IMR-90 (cell line): ENCODE data around the gene RHOH. TPM values are rescaled to one million over a fixed set of nuclear protein-coding genes. Genes with fewer than 3 reads are reported as not detected.

Experiments used
- ATAC-seq: fragments of 200-7000 bp; cut with Tn5 transposase; 2 replicates; pipeline ENCODE4 v1.9.1; 2020; ENCODE audit warnings: low read depth, mild to moderate bottlenecking, moderate library complexity
- BruUV-seq: library from RNA; stranded (reverse); fragments of 400-500 nt; replicated peaks from 2 replicates; lab custom pipeline; 2021; lab: Mats Ljungman, UMichigan
- CTCF ChIA-PET: fragments of 300-600 bp; formaldehyde crosslinking; extraction: SDS; loops from one replicate; lab custom pipeline; 2021; ENCODE audit warnings: antibody characterized with exemption; lab: Yijun Ruan, JAX
- POLR2A ChIA-PET: fragments of 300-600 bp; sonication (Branson Sonifier 250); formaldehyde crosslinking; loops from one replicate; lab custom pipeline; 2022; ENCODE audit warnings: antibody characterized with exemption; ENCODE audit not compliant: unreplicated experiment; lab: Charles Lee
- DNase-seq: peaks from one replicate; pipeline ENCODE4 v3.0.0; 2013
- H2AFZ ChIP-seq: replicated peaks from 2 replicates; pipeline ENCODE3; 2013; ENCODE audit warnings: low read length, mild to moderate bottlenecking; ENCODE audit not compliant: poor library complexity
- H2AK5ac ChIP-seq: 2 replicates; pipeline ENCODE4 v1.6.1; 2013; ENCODE audit warnings: low read depth, low read length, inconsistent platforms
- H2AK9ac ChIP-seq: replicated peaks from 2 replicates; pipeline ENCODE3; 2013; ENCODE audit warnings: mild to moderate bottlenecking, low read depth, low read length, moderate library complexity; ENCODE audit not compliant: poor library complexity
- H2BK120ac ChIP-seq: 2 replicates; pipeline ENCODE4 v1.6.1; 2013; ENCODE audit warnings: low read depth, low read length, inconsistent platforms
- H2BK15ac ChIP-seq: 3 replicates; pipeline ENCODE4 v1.6.1; 2013; ENCODE audit warnings: low read depth, low read length, inconsistent platforms
- H2BK20ac ChIP-seq: 2 replicates; pipeline ENCODE4 v1.6.1; 2013; ENCODE audit warnings: low read depth, mild to moderate bottlenecking, inconsistent platforms, low read length, moderate library complexity
- H2BK5ac ChIP-seq: 2 replicates; pipeline ENCODE4 v1.6.1; 2013; ENCODE audit warnings: mild to moderate bottlenecking, low read depth, low read length, inconsistent platforms; ENCODE audit not compliant: poor library complexity, severe bottlenecking
- H3K14ac ChIP-seq: replicated peaks from 2 replicates; pipeline ENCODE4 v1.6.1; 2013; ENCODE audit warnings: low read depth, low read length, inconsistent platforms
- H3K18ac ChIP-seq: 2 replicates; pipeline ENCODE4 v1.6.1; 2013; ENCODE audit warnings: low read depth, low read length, control low read depth
- H3K23ac ChIP-seq: 2 replicates; pipeline ENCODE4 v1.6.1; 2013; ENCODE audit warnings: low read depth, low read length, inconsistent platforms
- H3K27ac ChIP-seq: 2 replicates; pipeline ENCODE4 v1.5.1; 2013; ENCODE audit warnings: mild to moderate bottlenecking, control low read depth, low read length; ENCODE audit not compliant: insufficient read depth
- H3K27me3 ChIP-seq: 2 replicates; pipeline ENCODE4 v1.6.1; 2013; ENCODE audit warnings: low read length; ENCODE audit not compliant: control insufficient read depth, insufficient read depth
- H3K36me3 ChIP-seq: 2 replicates; pipeline ENCODE4 v1.6.1; 2013; ENCODE audit warnings: low read length, mixed read lengths; ENCODE audit not compliant: control insufficient read depth, insufficient read depth
- H3K4ac ChIP-seq: 2 replicates; pipeline ENCODE4 v1.6.1; 2013; ENCODE audit warnings: low read depth, low read length, inconsistent platforms
- H3K4me1 ChIP-seq: 2 replicates; pipeline ENCODE4 v1.6.1; 2013; ENCODE audit warnings: low read length, mixed read lengths; ENCODE audit not compliant: control insufficient read depth, insufficient read depth
- H3K4me2 ChIP-seq: 2 replicates; pipeline ENCODE4 v1.6.1; 2013; ENCODE audit warnings: low read depth, mild to moderate bottlenecking, control low read depth, low read length, moderate library complexity
- H3K4me3 ChIP-seq: 2 replicates; pipeline ENCODE4 v1.5.1; 2013; ENCODE audit warnings: low read depth, mild to moderate bottlenecking, control low read depth, low read length, moderate library complexity; ENCODE audit not compliant: insufficient read depth
- H3K56ac ChIP-seq: 2 replicates; pipeline ENCODE4 v1.6.1; 2013; ENCODE audit warnings: low read length, inconsistent platforms; ENCODE audit not compliant: insufficient read depth; ENCODE audit errors: extremely low read depth
- H3K79me1 ChIP-seq, 2 experiments: 2 replicates each; pipeline ENCODE4 v1.6.1; 2013; ENCODE audit warnings: low read length in 2 of 2, inconsistent platforms in 1 of 2, low read depth in 1 of 2
- H3K9ac ChIP-seq: 2 replicates; pipeline ENCODE4 v1.6.1; 2013; ENCODE audit warnings: low read depth, low read length, control low read depth
- H3K9me1 ChIP-seq: 2 replicates; pipeline ENCODE4 v1.6.1; 2013; ENCODE audit warnings: low read length, inconsistent platforms; ENCODE audit not compliant: insufficient read depth
- H3K9me3 ChIP-seq: 2 replicates; pipeline ENCODE4 v1.6.1; 2013; ENCODE audit warnings: low read length; ENCODE audit not compliant: control insufficient read depth, insufficient read depth
- H4K20me1 ChIP-seq: 2 replicates; pipeline ENCODE4 v1.6.1; 2013; ENCODE audit warnings: low read length, inconsistent platforms; ENCODE audit not compliant: insufficient read depth
- H4K5ac ChIP-seq: 2 replicates; pipeline ENCODE4 v1.6.1; 2013; ENCODE audit warnings: mild to moderate bottlenecking, low read depth, low read length, control low read depth
- H4K8ac ChIP-seq, 2 experiments: 2 replicates each; pipeline ENCODE4 v1.6.1; 2013; ENCODE audit warnings: low read depth in 2 of 2, low read length in 2 of 2, control low read depth in 1 of 2, inconsistent platforms in 1 of 2
- H4K91ac ChIP-seq: 2 replicates; pipeline ENCODE4 v1.6.1; 2013; ENCODE audit warnings: low read depth, low read length, inconsistent platforms; ENCODE audit not compliant: insufficient read depth
- BHLHE40 ChIP-seq: fragments of 150-350 bp; IDR thresholded peaks from 2 replicates; pipeline ENCODE4 v1.6.1; 2016; ENCODE audit warnings: mild to moderate bottlenecking, low read depth, low read length
- CHD1 ChIP-seq: IDR thresholded peaks from 2 replicates; pipeline ENCODE4 v1.6.1; 2012; ENCODE audit warnings: low read depth, low read length, improper control_type of control experiment
- FOS ChIP-seq: fragments of 150-350 bp; IDR thresholded peaks from 2 replicates; pipeline ENCODE4 v1.6.1; 2016; ENCODE audit warnings: low read depth, low read length
- MAZ ChIP-seq: IDR thresholded peaks from 2 replicates; pipeline ENCODE4 v1.6.1; 2012; ENCODE audit warnings: low read depth, mild to moderate bottlenecking, low read length, improper control_type of control experiment, moderate library complexity, borderline replicate concordance
- MXI1 ChIP-seq: IDR thresholded peaks from 2 replicates; pipeline ENCODE4 v1.6.1; 2012; ENCODE audit warnings: low read depth, mild to moderate bottlenecking, low read length, moderate library complexity, borderline replicate concordance
- POLR2A ChIP-seq: IDR thresholded peaks from 2 replicates; pipeline ENCODE4 v1.6.1; 2012; ENCODE audit warnings: mild to moderate bottlenecking, low read depth, low read length
- RCOR1 ChIP-seq: IDR thresholded peaks from 2 replicates; pipeline ENCODE4 v1.6.1; 2012; ENCODE audit warnings: mild to moderate bottlenecking, low read length, improper control_type of control experiment; ENCODE audit not compliant: insufficient replicate concordance
- RFX5 ChIP-seq: IDR thresholded peaks from 2 replicates; pipeline ENCODE4 v1.8.0; 2012; ENCODE audit warnings: low read depth, mild to moderate bottlenecking, low read length, moderate library complexity
- SMC3 ChIP-seq: fragments of 150-350 bp; IDR thresholded peaks from 2 replicates; pipeline ENCODE4 v1.6.1; 2016; ENCODE audit warnings: low read depth, mild to moderate bottlenecking, antibody characterized with exemption, low read length, moderate library complexity
- WGBS, 2 experiments: methylation state at CpG; one replicate each; pipeline versions ENCODE4 v1.1.5 to v1.1.7; 2013; ENCODE audit warnings: missing lambda C conversion rate in 2 of 2; ENCODE audit not compliant: insufficient read length in 1 of 2; ENCODE audit errors: extremely low coverage in 2 of 2; 5-methylcytosine and 5-hydroxymethylcytosine counted together
- dilution Hi-C: fragments of 300-500 bp; cut with HindIII; formaldehyde crosslinking; loops from one replicate; pipeline ENCODE4 v1.14.3; 2018; ENCODE audit warnings: low sequenced_read_pairs; ENCODE audit not compliant: unreplicated experiment
- in situ Hi-C: fragments of 300-500 bp; cut with MboI; formaldehyde crosslinking; loops from 3 replicates; pipeline ENCODE4 v1.14.3; 2019; ENCODE audit warnings: low sequenced_read_pairs, inconsistent platforms, mixed read lengths
- intact Hi-C: fragments of 100-400 bp; cut with micrococcal nuclease; formaldehyde crosslinking; loops from 2 replicates; pipeline ENCODE4 v1.10.0; 2022
- polyA plus RNA-seq, 3 experiments: library from polyadenylated mRNA; depleted of rRNA; stranded (reverse); fragments of >200 nt; gene quantifications; 2 replicates each; pipeline ENCODE4 v1.2.3, GENCODE V29; 2012; ENCODE audit warnings: low replicate concordance in 1 of 3
- total RNA-seq: library from RNA; depleted of rRNA; stranded (reverse); fragments of >200 nt; gene quantifications from 2 replicates; pipeline ENCODE4 v1.2.3, GENCODE V29; 2012
- TF ChIP-seq, protein P1 (sequence below): fragments of 150-350 bp; IDR thresholded peaks from 2 replicates; pipeline ENCODE4 v1.6.1; 2017; ENCODE audit warnings: mild to moderate bottlenecking, antibody characterized with exemption, low read length, low read depth
- TF ChIP-seq, protein P2 (sequence below): fragments of 150-350 bp; IDR thresholded peaks from 2 replicates; pipeline ENCODE4 v1.6.1; 2016; ENCODE audit warnings: low read depth, mild to moderate bottlenecking, low read length, moderate library complexity, borderline replicate concordance

RHOH gene
- total and polyA plus RNA-seq, 2 of the 4 experiments (the other 2 are of a cell fraction) = not detected

DNA sequence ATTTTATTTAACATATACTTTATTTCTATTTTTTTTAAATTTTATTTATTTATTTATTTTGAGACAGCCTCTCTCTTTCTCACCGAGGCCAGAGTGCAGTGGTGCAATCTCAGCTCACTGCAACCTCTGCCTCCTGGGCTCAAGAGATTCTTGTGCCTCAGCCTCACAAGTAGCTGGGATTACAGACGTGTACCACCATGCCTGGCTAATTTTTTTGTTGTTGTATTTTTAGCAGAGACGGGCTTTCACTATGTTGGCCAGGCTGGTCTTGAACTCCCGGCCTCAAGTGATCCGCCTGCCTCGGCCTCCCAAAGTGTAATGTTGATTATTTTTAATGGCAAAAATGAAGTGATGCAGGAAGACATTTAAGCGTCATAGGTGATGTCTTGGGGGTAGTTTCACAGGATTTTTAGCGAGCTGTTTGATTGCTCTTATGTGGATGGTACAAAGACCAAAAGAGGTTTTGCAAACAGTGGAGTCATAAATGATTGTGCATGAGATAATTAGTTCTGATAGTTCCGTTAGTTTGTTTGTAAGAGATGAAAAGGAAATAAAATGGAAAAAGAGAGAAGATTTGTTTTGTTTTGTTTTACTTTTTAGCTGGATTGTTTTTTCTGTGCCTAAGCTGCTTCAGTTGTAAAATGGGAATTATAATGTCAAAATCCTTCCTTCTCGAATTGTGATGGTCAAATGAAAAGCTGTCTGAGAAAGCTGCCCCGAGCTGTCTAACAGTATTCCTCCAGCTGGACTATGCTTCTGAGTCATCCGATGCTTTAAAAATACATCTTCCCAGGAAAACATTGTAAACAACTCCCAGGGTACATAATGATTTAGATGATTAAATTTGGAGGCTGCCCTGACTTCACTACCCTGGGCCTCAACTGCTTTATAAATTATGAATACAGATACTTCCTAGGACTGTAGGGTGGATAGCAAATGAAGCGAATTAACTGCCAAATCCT, 14.7 kb downstream of the RHOH start (continued):
- TF ChIP-seq MXI1 = no peak
- TF ChIP-seq MAZ = no peak

DNA sequence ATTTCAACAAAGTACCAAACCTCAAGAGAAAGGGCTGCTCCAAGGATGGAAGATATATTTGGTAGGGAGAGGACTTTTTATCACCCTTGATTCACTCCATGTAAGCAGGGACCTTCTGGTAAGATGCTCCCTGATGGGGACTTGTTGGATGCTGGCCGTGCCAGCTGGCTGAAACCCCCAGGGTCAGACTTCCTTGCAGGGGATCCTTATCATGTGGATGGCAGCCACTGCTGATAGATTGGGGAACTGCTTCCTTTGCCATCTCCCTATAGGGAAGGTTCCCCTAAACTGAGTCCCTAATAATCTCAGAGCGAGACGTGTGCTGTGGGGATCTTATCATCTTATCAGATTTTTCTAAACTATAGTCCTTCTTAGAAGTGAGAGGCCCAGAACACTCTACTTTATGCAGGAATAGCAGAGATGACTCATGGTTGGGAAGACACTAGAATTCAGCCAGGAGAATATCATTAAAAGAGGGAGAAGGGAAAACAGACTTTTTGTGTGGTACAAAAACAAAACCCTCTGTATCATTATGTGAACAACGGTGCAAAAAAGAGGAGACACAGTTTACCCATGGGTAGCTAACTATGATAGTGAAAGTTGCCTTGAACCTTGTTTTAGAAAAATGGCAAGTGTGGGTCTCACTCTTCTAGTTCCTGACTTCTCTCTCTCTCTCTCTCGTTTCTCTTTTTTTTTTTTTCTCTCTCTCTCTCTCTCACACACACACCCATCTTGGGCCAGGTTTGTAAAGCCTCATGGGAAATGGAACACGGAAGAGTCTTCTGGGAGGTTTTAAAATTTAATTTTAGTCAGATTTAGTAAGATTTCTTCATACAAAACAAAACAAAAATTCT, 16.1 kb downstream of the RHOH start:
- BruUV-seq = no TSS peak
- WGBS, 2 experiments = no CpG with 5 or more reads among the region's 6 CpGs
- no peak for ATAC-seq
- H4K20me1 ChIP-seq = no peaks in the 10 kb centered on the region
- H3K27me3 ChIP-seq = no peaks in the 10 kb centered on the region; the same call in 1 of the 2 replicates
- no peak overlapping the region for H2BK20ac ChIP-seq
- H4K5ac ChIP-seq = no peak overlapping the region
- H3K4me1 ChIP-seq = peaks cover 4% of the 10 kb centered on the region; the same call in 1 of the 2 replicates
- dilution Hi-C loops = no loop called here
- no peak overlapping the region for H2AFZ ChIP-seq
- H3K9ac ChIP-seq = no peak overlapping the region
- no peak overlapping the region for H3K23ac ChIP-seq
- H2BK120ac ChIP-seq = no peak overlapping the region
- peak; percentile 20 for DNase-seq
- TF ChIP-seq SMC3 = no peak
- TF ChIP-seq MXI1 = no peak
- no peak for TF ChIP-seq FOS
- no peak for TF ChIP-seq RCOR1
- TF ChIP-seq, protein P1, sequence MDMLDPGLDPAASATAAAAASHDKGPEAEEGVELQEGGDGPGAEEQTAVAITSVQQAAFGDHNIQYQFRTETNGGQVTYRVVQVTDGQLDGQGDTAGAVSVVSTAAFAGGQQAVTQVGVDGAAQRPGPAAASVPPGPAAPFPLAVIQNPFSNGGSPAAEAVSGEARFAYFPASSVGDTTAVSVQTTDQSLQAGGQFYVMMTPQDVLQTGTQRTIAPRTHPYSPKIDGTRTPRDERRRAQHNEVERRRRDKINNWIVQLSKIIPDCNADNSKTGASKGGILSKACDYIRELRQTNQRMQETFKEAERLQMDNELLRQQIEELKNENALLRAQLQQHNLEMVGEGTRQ = no peak
- no peak for TF ChIP-seq RFX5
- no peak for TF ChIP-seq BHLHE40
- TF ChIP-seq CHD1 = no peak
- TF ChIP-seq, protein P2, sequence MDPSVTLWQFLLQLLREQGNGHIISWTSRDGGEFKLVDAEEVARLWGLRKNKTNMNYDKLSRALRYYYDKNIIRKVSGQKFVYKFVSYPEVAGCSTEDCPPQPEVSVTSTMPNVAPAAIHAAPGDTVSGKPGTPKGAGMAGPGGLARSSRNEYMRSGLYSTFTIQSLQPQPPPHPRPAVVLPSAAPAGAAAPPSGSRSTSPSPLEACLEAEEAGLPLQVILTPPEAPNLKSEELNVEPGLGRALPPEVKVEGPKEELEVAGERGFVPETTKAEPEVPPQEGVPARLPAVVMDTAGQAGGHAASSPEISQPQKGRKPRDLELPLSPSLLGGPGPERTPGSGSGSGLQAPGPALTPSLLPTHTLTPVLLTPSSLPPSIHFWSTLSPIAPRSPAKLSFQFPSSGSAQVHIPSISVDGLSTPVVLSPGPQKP = no peak
- no peak for TF ChIP-seq POLR2A
- TF ChIP-seq MAZ = no peak
- no peak overlapping the region for H3K4me3 ChIP-seq
- H3K27ac ChIP-seq = no peak overlapping the region
- no peaks in the 10 kb centered on the region for H3K9me1 ChIP-seq
- H3K79me1 ChIP-seq = no peaks in the 10 kb centered on the region
- ChIA-PET CTCF (no interaction called here), POLR2A (no interaction called here)
- H2BK5ac ChIP-seq = no peak overlapping the region
- no peak overlapping the region for H2AK9ac ChIP-seq
- in situ Hi-C loops = no loop called here
- H3K14ac ChIP-seq = no peak overlapping the region; the same call in 1 of the 2 replicates
- H4K91ac ChIP-seq = no peak overlapping the region
- no peaks in the 10 kb centered on the region for H3K9me3 ChIP-seq
- H3K4me2 ChIP-seq = no peak overlapping the region
- intact Hi-C loops = no loop called here
- no peak overlapping the region for H3K4ac ChIP-seq
- no peak overlapping the region for H3K18ac ChIP-seq
- no peak overlapping the region; the same call in 1 of the 2 replicates for H3K56ac ChIP-seq
- H2BK15ac ChIP-seq = no peak overlapping the region
- H4K8ac ChIP-seq = no peak overlapping the region
- no peak overlapping the region for H2AK5ac ChIP-seq
- H3K36me3 ChIP-seq = no peaks in the 10 kb centered on the region
